Activated T-cell treated with anti-CD3 and anti-CD28 coated beads, Interleukin-2, amount 50 U/mL, for 24 hours (primary cell): Measurements from ENCODE around the gene SNRPD3.
"Not testable (repeated sequence)": the region's sequence is repeated elsewhere in the genome, so short reads cannot be mapped to it uniquely, and the experiment has no call there.

Experiments used
- DNase-seq: peaks from one replicate; pipeline ENCODE4 v3.0.0-alpha.2; 2020
- H3K27ac Mint-ChIP-seq: 2 replicates; pipeline ENCODE4 v1.8.0; 2020; ENCODE audit warnings: mild to moderate bottlenecking, mixed read lengths
- H3K27me3 Mint-ChIP-seq: 2 replicates; pipeline ENCODE4 v1.8.0; 2020; ENCODE audit warnings: mixed read lengths
- H3K36me3 Mint-ChIP-seq: 2 replicates; pipeline ENCODE4 v1.8.0; 2020; ENCODE audit warnings: low read depth, mixed read lengths
- H3K4me1 Mint-ChIP-seq: 2 replicates; pipeline ENCODE4 v1.8.0; 2020; ENCODE audit warnings: low read depth, mixed read lengths
- H3K4me3 Mint-ChIP-seq: 2 replicates; pipeline ENCODE4 v1.8.0; 2020; ENCODE audit warnings: mild to moderate bottlenecking, moderate library complexity, mixed read lengths
- H3K9me3 Mint-ChIP-seq: 2 replicates; pipeline ENCODE4 v1.8.0; 2020; ENCODE audit warnings: mixed read lengths

The SNRPD3 gene

DNA sequence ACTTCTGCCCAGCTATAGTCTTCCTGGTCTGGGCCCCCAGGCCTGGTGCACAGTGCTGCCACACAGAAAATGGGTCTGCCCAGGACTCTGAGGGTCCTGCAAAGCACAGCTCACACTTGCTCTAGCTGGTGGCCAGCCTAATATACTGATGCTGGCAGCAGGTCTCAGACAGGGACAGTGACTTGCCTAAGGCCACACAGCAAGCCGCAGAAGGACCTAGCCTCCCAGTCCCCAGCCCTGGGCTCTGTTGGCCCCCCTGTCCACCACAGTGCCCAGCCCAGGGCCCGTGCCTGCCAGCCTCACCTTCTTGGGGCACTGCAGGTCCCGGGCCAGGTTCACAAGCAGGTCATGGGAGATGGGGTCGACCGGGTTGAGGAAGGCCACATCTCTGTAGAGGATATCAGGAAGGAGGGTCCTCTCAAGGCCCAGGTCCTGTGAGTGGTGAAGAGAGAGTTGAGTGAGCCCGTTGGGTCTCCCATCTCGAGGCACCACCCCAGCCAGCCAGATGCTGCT, 33.8 kb downstream of the SNRPD3 start:
- Mint-ChIP-seq H3K36me3 (no peaks in the 10 kb centered on the region), H3K27ac (no peak overlapping the region), H3K4me3 (no peak overlapping the region), H3K27me3 (peaks cover 14% of the 10 kb centered on the region), H3K4me1 (peaks cover 6% of the 10 kb centered on the region), H3K9me3 (no peaks in the 10 kb centered on the region)
- no peak for DNase-seq

DNA sequence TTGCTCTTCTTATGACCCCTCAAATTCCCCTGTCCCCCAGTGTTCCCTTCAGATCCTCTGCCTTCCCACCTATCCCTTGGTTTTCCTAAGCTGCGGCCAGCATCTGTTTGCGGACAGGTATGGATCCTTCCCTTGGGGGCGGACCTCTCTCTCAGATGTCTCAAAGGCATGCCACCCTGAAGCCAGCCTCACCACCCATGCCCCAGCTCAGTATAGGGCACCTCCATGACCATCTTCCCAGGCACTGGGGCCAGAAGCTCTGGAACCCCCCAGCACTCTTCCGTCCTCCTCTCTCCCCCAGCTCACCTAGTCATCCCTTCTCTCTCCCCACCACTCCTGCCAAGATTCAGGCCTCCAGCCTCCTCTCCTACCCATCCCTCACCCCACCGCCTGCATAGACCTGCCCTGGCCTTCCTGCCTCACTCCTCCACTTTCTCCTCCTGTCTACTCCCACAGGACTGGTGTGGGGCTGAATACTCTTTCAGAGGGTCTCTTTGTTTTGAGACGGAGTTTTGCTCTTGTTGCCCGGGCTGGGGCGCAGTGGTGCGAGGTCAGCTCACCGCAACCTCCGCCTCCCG, 34.9 kb downstream of the SNRPD3 start:
- Mint-ChIP-seq H3K9me3 (no peaks in the 10 kb centered on the region), H3K4me1 (peaks cover 6% of the 10 kb centered on the region), H3K27me3 (peaks cover 14% of the 10 kb centered on the region), H3K36me3 (no peaks in the 10 kb centered on the region), H3K27ac (no peak overlapping the region), H3K4me3 (no peak overlapping the region)
- DNase-seq: no peak

DNA sequence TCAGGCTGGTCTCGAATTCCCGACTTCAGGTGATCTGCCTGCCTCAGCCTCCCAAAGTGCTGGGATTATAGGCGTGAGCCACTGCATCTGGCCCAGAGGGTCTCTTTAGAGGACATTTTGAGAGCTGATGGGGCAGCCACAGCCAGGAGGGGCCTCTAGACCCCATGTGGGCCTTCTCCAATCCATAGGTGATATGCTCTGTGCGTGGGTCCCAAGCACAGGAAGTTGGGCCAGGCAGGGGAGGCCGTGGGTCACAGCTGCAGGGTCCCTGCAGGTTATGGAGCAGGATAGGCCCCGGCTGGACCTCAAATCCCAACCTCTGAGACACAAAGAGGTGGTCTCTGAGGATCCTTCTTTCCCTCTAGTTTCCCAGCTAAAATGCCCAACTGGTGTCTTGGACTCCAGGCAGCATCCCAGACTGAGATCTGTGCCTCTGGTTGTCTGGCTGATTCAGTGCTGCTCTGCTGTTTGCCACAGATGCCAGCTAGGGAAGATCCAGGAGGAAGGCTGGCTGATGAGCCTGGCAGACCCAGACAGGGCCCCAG, 35.6 kb downstream of the SNRPD3 start:
- H3K9me3 Mint-ChIP-seq: no peaks in the 10 kb centered on the region
- no peak overlapping the region for H3K4me3 Mint-ChIP-seq
- H3K4me1 Mint-ChIP-seq: peaks cover 6% of the 10 kb centered on the region
- peaks cover 14% of the 10 kb centered on the region for H3K27me3 Mint-ChIP-seq
- H3K27ac Mint-ChIP-seq: no peak overlapping the region
- no peak for DNase-seq
- H3K36me3 Mint-ChIP-seq: no peaks in the 10 kb centered on the region

DNA sequence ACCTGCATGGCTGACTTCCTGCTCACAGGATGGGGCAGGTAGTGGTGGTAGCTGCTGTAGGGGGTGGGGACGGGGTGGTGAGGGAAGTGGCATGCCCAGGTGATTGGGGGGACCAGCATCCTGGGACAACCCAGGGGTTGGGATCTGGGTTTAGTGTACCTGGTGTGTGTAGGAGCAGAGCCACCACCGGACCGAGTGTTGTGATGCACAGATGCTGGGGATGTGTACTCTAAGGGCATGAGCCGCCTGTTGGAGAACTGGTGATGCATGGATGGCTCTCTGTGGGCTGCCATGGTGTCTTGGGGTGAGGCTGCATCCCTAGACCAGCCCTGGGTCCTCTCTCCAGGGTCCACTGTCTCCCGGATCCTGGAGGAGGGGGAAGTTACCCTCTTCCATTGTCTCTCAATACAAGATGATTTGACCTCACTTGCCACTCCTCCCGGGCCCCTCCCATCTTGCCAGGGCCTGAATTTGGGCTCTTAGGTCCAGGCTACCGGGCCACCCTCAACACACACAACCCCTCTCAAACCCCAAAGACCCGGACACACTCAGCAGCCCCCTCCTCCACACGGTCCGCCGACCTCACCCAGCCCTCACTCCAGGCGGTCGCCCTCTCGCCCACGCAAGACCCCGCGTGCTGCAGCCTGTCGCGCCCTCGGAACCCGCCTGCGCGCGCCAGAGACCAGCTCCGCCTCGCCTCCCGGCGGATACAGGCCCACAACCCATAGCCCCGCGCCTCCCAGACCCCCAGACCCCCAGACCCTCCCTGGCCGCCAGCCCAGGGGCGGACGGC, 36.5 kb downstream of the SNRPD3 start:
- H3K4me3 Mint-ChIP-seq: peak overlapping the region; percentile 75
- peak; percentile 47 for DNase-seq
- no peaks in the 10 kb centered on the region for H3K36me3 Mint-ChIP-seq
- H3K27me3 Mint-ChIP-seq: peaks cover 14% of the 10 kb centered on the region
- no peaks in the 10 kb centered on the region for H3K9me3 Mint-ChIP-seq
- no peak overlapping the region for H3K27ac Mint-ChIP-seq
- peaks cover 6% of the 10 kb centered on the region for H3K4me1 Mint-ChIP-seq

DNA sequence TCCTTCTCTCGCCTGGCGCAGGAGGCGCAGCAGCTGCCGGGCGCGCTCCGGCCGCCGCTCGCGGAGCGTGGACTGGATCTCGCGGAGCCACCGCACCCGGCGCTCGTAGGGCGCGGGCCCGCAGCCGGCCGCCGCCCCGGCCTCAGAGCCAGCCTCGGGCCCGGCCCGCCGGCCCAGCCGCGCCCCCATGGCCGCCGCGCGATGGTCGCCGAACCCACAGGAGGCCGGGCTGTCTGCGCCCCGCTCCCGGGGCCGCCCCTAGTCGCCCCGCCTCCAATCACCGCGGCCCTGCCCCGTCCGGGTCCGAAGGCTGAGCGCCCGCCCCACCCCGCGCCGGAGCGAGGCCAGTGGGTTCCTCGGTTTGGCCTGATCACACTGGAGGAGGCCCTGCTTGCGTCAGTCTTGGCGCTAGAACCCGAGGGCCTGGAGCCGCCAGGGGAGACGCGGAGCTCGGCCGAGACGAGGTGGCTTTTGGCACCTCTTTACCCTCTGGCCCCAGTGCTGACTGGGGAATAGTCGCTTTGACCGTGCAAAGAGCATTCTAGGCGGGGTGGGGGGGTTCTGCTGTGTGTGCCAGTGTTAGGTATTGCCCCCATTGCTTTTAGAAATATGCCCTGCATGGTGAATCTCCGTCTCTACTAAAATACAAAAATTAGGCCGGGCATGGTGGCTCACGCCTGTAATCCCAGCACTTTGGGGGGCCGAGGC, 37.2 kb downstream of the SNRPD3 start, which contains the start of gene LRRC75B:
Gene LRRC75B (minus strand): TSS at position 223 of the 708 bp plus-strand sequence. CDS start 34 bp downstream, at position 189.
- H3K27me3 Mint-ChIP-seq: peaks cover 14% of the 10 kb centered on the region
- H3K9me3 Mint-ChIP-seq: no peaks in the 10 kb centered on the region
- peaks cover 6% of the 10 kb centered on the region for H3K4me1 Mint-ChIP-seq
- no peaks in the 10 kb centered on the region for H3K36me3 Mint-ChIP-seq
- H3K4me3 Mint-ChIP-seq: peak within 1 kb of the TSS; percentile 75
- no peak within 1 kb of the TSS for H3K27ac Mint-ChIP-seq
- DNase-seq: peak; percentile 59

DNA sequence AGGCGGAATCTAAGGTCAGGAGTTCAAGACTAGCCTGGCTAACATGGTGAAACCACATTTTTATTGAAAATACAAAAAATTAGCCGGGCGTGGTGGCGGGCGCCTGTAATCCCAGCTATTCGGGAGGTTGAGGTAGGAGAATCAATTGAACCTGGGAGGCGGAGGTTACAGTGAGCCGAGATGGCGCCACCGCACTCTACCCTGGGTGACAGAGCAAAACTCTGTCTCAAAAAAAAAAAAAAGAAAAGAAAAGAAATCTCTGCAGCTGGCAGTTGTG, 37.7 kb downstream of the SNRPD3 start:
- H3K9me3 Mint-ChIP-seq, H3K36me3 Mint-ChIP-seq, H3K27ac Mint-ChIP-seq, H3K4me1 Mint-ChIP-seq, DNase-seq: not testable (repeated sequence)
- Mint-ChIP-seq H3K27me3 (peaks cover 14% of the 10 kb centered on the region), H3K4me3 (peak overlapping the region; percentile 58)

DNA sequence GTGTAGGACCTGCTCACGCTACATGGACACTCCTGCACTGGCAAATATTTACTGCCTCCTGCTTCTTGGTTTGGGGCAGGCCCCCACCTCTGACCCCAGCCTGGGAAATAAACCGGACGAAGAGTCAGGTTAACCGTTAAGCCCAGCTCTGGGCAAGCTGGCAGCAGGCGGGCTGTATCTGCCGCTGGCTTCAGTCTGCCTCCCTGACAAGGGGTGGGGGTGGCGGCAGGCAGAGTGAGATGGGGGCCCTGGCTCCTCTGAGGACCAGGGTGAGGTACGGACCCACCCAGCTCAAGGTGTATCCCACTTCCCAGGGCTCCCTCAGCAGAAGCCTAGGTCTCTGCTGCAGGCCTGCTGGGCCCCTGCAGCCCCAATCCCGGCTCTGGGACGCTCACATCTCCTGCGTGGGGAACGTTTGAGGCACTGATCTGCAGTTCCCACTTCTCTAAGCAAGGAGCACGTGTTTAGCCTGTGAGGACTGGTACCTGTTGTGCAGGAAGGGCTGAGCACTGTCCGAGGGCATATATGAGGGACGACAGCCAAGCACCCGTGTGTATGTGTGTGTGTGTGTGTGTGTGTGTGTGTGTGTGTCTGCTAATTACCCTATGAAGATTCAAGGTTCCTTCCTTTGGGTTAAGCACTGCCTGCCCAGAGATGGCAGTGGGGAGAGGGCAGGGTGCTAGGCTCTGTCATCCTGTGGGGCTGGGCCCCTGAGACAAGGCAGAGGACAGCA, 38.2 kb downstream of the SNRPD3 start:
- no peak overlapping the region for H3K4me3 Mint-ChIP-seq
- H3K9me3 Mint-ChIP-seq: no peaks in the 10 kb centered on the region
- no peak overlapping the region for H3K27ac Mint-ChIP-seq
- peaks cover 6% of the 10 kb centered on the region for H3K4me1 Mint-ChIP-seq
- DNase-seq: no peak
- peaks cover 14% of the 10 kb centered on the region for H3K27me3 Mint-ChIP-seq
- H3K36me3 Mint-ChIP-seq: no peaks in the 10 kb centered on the region

DNA sequence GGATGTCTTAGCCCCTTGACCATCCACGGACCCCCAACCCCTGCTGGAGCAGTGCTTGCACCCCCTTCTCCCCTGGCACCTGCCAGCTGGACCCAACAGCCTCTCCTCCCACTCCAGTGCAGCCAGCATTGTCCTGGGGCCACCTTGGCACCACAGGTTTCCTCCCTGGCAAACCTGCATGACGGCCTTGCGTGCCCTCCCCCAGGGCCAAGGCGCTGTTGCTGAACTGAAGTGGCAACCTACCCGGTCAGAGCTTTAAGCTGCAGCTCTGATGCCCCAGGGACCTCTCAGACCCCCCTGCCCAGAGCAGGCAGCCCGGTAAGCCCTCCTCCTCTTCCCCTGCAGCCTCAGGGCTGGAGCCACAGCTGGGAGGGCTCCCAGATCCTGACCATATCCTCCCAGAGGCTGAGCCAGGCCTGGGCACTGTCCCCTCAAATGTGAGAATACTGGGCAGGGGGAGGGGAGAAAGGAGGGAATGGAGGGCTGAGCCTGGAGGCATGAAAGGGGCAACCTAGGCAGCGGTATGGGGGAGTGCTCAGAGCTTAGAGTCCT, 38.8 kb downstream of the SNRPD3 start:
- no peak overlapping the region for H3K4me3 Mint-ChIP-seq
- no peaks in the 10 kb centered on the region for H3K9me3 Mint-ChIP-seq
- peaks cover 14% of the 10 kb centered on the region for H3K27me3 Mint-ChIP-seq
- no peak overlapping the region for H3K27ac Mint-ChIP-seq
- H3K4me1 Mint-ChIP-seq: peaks cover 6% of the 10 kb centered on the region
- no peak for DNase-seq
- no peaks in the 10 kb centered on the region for H3K36me3 Mint-ChIP-seq

DNA sequence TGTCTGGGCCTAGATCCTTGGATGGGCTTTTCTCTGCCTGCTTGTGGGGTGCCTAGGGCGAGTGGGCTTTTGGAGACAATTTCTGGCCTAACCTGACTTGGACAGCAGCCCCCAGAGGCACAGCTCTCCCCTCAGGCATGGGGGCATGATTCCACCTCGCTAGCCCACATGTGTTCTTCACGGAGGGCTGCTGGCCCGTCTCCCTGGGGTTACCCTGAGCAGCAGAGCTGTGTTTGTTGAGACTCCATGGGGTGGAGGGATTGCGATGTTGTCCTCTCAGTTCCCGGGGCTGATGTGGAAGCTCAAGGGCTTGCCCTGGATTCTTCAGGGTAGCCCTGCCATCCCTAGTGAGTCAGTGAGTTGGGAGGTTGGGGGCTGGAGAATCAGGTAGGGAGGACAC, 39.4 kb downstream of the SNRPD3 start:
- no peak overlapping the region for H3K27ac Mint-ChIP-seq
- no peaks in the 10 kb centered on the region for H3K9me3 Mint-ChIP-seq
- H3K36me3 Mint-ChIP-seq: no peaks in the 10 kb centered on the region
- peaks cover 6% of the 10 kb centered on the region for H3K4me1 Mint-ChIP-seq
- H3K27me3 Mint-ChIP-seq: peaks cover 14% of the 10 kb centered on the region
- H3K4me3 Mint-ChIP-seq: no peak overlapping the region
- DNase-seq: no peak

DNA sequence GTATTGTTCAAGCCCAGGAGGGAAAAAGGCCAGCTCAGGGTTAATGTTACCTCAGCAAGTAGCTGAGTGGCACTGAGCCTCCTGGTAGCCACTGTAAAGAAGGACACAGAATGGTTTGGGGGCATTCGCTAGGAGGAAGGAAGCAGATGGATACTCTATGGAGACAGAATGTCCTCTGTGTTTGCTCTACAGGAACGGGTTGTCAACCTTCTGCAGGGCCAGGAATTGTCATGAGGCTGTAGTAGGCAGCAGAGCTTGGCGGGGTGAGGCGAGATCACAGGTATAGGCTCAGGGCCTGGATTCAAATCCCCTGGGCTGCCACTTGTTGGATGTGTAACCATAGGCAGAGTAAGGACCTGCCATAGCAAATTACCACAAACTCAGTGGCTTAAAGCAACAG, 40.1 kb downstream of the SNRPD3 start:
- Mint-ChIP-seq H3K4me1 (peaks cover 6% of the 10 kb centered on the region), H3K36me3 (no peaks in the 10 kb centered on the region), H3K27ac (no peak overlapping the region), H3K27me3 (peaks cover 14% of the 10 kb centered on the region), H3K4me3 (no peak overlapping the region), H3K9me3 (no peaks in the 10 kb centered on the region)
- DNase-seq: no peak

DNA sequence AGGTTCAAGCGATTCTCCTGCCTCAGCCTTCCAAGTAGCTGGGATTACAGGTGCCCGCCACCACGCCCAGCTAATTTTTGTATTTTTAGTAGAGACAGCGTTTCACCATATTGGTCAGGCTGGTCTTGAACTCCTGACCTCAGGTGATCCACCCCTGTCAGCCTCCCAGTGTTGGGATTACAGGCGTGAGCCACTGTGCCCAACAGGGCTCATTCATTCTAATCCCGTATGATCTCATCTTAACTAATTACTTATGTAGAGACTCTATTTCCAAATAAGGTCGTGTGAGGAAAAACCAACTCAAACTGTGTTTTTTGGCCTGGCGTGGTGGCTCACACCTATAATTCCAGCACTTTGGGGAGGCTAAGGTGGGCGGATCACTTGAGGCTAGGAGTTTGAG, 41.3 kb downstream of the SNRPD3 start:
- H3K27me3 Mint-ChIP-seq, H3K27ac Mint-ChIP-seq, H3K9me3 Mint-ChIP-seq, H3K4me3 Mint-ChIP-seq, H3K36me3 Mint-ChIP-seq, DNase-seq: not testable (repeated sequence)
- peaks cover 10% of the 10 kb centered on the region for H3K4me1 Mint-ChIP-seq

DNA sequence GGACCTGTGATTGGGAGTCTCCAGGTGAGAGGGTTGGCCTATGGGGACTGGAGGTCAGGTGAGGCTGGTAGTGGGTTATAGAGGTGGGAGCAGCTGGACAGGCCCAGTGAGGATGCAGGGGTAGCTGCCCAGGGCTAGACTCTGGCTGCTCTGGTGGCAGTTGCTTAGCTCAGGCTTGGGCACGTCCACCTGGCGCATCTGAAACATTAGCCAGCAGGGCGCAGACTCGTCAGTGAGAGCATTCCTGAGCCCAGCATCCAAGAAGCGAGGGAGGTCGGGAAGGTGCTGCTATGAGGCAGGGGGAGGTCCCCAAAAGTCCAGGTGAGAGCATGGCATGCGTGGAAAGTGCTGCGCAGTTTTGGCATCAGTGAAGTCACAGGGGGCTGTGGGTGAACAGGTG, 43.7 kb downstream of the SNRPD3 start:
- H3K36me3 Mint-ChIP-seq: no peaks in the 10 kb centered on the region
- H3K4me3 Mint-ChIP-seq: no peak overlapping the region
- H3K9me3 Mint-ChIP-seq: no peaks in the 10 kb centered on the region
- peaks cover 20% of the 10 kb centered on the region for H3K4me1 Mint-ChIP-seq
- no peaks in the 10 kb centered on the region for H3K27me3 Mint-ChIP-seq
- H3K27ac Mint-ChIP-seq: no peak overlapping the region
- no peak for DNase-seq

DNA sequence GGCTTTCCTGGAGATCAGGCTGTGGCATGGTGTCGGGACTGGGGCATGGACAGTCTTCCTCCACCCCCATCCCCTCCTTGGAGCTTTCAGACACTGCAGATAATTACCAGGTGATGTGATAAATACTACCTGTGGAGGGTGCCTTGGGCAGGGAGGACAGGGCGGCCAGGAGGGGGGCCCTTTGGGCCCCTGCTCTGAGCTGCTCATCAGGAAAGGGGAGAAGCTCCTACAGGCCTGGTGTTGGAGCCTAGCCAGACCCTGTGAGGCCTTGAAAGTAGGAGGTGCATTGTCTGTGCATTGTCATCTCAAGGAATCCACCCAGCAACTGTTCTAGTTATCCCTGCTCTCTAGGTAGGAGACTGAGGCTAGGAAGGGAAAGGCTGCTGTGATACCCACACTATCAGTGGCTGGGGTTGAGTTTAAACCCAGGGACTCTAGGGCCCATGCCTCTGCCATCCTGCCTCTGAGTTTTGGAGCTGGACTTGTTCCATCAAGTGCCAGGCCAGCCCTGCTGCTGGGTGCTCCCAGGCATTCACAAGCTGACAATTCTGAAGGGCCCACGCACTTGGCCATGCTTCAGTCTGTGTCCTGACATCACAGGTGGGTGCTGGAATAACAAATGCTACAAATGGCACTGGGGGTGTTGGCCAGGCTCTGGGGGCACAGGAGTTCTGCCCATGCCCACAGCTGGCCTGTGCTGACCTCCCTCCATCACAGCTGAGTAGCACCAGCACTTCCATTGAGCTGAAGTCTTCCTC, 44.3 kb downstream of the SNRPD3 start:
- not testable (repeated sequence) for H3K9me3 Mint-ChIP-seq, H3K36me3 Mint-ChIP-seq, H3K27ac Mint-ChIP-seq, DNase-seq, H3K27me3 Mint-ChIP-seq, H3K4me3 Mint-ChIP-seq
- peaks cover 20% of the 10 kb centered on the region for H3K4me1 Mint-ChIP-seq
